Stimulated activated CD4-positive, alpha-beta T cell treated with anti-CD3 and anti-CD28 coated beads, Interleukin-2, amount 100 ng/mL, for 48 hours (primary cell): ENCODE data around the gene TXNDC11.
"Not testable (repeated sequence)": the region's sequence is repeated elsewhere in the genome, so short reads cannot be mapped to it uniquely, and the experiment has no call there.

Source experiments
- DNase-seq, 2 donors: peaks; one replicate each; pipeline ENCODE4 v3.0.0-alpha.2; 2020

The TXNDC11 gene

GRCh38 chr16:11742536-11743307 is at the start of gene TXNDC11:
TXNDC11 (minus strand) TSS chr16:11742857; CDS start chr16:11742730, 127 bp downstream.
- peak; percentile 99 to 100 for DNase-seq

GRCh38 chr16:11791144-11791828 is 48.6 kb upstream of the TXNDC11 start:
- no peak for DNase-seq

- DNase-seq, result no peak
These were observed 46.3 kb upstream of the TXNDC11 start for GRCh38 chr16:11788914-11789313.

GRCh38 chr16:11784980-11785599 is 42.4 kb upstream of the TXNDC11 start:
- DNase-seq, result not testable (repeated sequence)

GRCh38 chr16:11784381-11784780 is 41.7 kb upstream of the TXNDC11 start:
- DNase-seq, result not testable (repeated sequence)

GRCh38 chr16:11784038-11784369 is 41.3 kb upstream of the TXNDC11 start:
- no peak for DNase-seq

GRCh38 chr16:11783319-11784037 is 40.8 kb upstream of the TXNDC11 start:
- no peak for DNase-seq

GRCh38 chr16:11781773-11782172 is 39.1 kb upstream of the TXNDC11 start:
- no peak for DNase-seq

- no peak for DNase-seq
These were observed 38.5 kb upstream of the TXNDC11 start for GRCh38 chr16:11780991-11781680.

GRCh38 chr16:11779074-11779473 is 36.4 kb upstream of the TXNDC11 start:
- DNase-seq, result no peak

- no peak for DNase-seq
These were observed 31.5 kb upstream of the TXNDC11 start for GRCh38 chr16:11774065-11774626.

GRCh38 chr16:11768849-11769248 is 26.2 kb upstream of the TXNDC11 start:
- no peak for DNase-seq

GRCh38 chr16:11762431-11762830 is 19.8 kb upstream of the TXNDC11 start:
- no peak for DNase-seq

GRCh38 chr16:11759997-11760396 is 17.3 kb upstream of the TXNDC11 start:
- DNase-seq, result no peak

GRCh38 chr16:11759163-11759834 is 16.6 kb upstream of the TXNDC11 start:
- DNase-seq, result no peak

- no peak for DNase-seq
These were observed 15.3 kb upstream of the TXNDC11 start for GRCh38 chr16:11757671-11758545.

GRCh38 chr16:11756248-11756647 is 13.6 kb upstream of the TXNDC11 start:
- no peak for DNase-seq

- no peak for DNase-seq
These were observed 12.5 kb upstream of the TXNDC11 start for GRCh38 chr16:11755022-11755760.

- DNase-seq, result no peak
These were observed 10.2 kb upstream of the TXNDC11 start for GRCh38 chr16:11752856-11753255.

- no peak for DNase-seq
These were observed 7.4 kb upstream of the TXNDC11 start for GRCh38 chr16:11750056-11750455.
